Chondrocyte (in vitro differentiated cells): Measurements from ENCODE around the gene MEMO1. TPM values are rescaled to one million over a fixed set of nuclear protein-coding genes. Genes with fewer than 3 reads are reported as not detected.
"Not testable (repeated sequence)": the region's sequence is repeated elsewhere in the genome, so short reads cannot be mapped to it uniquely, and the experiment has no call there.

Source experiments
- DNase-seq: peaks from one replicate; pipeline ENCODE4 v3.0.0; 2021; ENCODE audit warnings: mixed read lengths, low spot score
- H3K27ac Mint-ChIP-seq: one replicate; pipeline ENCODE4 v1.8.0; 2021; ENCODE audit warnings: mild to moderate bottlenecking, moderate library complexity, mixed read lengths; ENCODE audit not compliant: unreplicated experiment
- H3K27me3 Mint-ChIP-seq: 2 replicates; pipeline ENCODE4 v1.8.0; 2021; ENCODE audit warnings: low read depth, mixed read lengths
- H3K36me3 Mint-ChIP-seq: 2 replicates; pipeline ENCODE4 v1.8.0; 2021; ENCODE audit warnings: low read depth, mixed read lengths
- H3K4me1 Mint-ChIP-seq: 2 replicates; pipeline ENCODE4 v1.8.0; 2021; ENCODE audit warnings: low read depth, mild to moderate bottlenecking, mixed read lengths
- H3K4me3 Mint-ChIP-seq: one replicate; pipeline ENCODE4 v1.8.0; 2021; ENCODE audit warnings: mild to moderate bottlenecking, moderate library complexity, mixed read lengths; ENCODE audit not compliant: unreplicated experiment
- H3K9me3 Mint-ChIP-seq: 2 replicates; pipeline ENCODE4 v1.8.0; 2021; ENCODE audit warnings: low read depth, mixed read lengths
- CTCF ChIP-seq: fragments of 200-600 bp; sonication (generic); IDR thresholded peaks from 2 replicates; pipeline ENCODE4 v1.5.0; 2021; ENCODE audit warnings: antibody characterized with exemption, mild to moderate bottlenecking, moderate library complexity
- total RNA-seq: library from RNA; stranded (reverse); gene quantifications from 3 replicates; pipeline ENCODE4 v1.2.1, GENCODE V29; 2021

Gene MEMO1
- total RNA-seq, 1 donor from 2014 or later = 41.9 TPM

DNA sequence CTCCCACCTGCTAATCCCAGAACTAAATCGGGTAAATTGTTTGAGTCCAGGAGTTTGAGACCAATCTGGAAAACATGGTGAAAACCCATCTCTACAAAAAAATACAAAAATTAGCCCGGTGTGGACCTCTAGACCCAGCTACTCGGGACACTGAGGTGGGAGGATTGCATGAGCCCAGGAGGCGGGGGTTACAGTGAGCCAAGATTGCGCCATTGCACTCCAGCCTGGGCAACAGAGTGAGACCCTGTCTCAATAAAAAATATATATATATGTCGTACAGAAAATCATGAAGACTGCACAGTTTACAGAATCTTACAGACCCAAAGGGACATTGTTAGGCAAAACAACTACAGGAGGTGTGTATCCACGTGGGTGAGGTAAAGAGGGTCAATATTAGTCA, 32.8 kb upstream of the MEMO1 start:
- no peaks in the 10 kb centered on the region for H3K27me3 Mint-ChIP-seq
- no peak for DNase-seq
- no peaks in the 10 kb centered on the region for H3K9me3 Mint-ChIP-seq
- H3K27ac Mint-ChIP-seq = no peak overlapping the region
- TF ChIP-seq CTCF = no peak
- H3K4me1 Mint-ChIP-seq = peaks cover 13% of the 10 kb centered on the region
- H3K36me3 Mint-ChIP-seq = no peaks in the 10 kb centered on the region
- no peak overlapping the region for H3K4me3 Mint-ChIP-seq

- Mint-ChIP-seq H3K36me3 (no peaks in the 10 kb centered on the region), H3K4me3 (peak within 1 kb of the TSS; percentile 98), H3K27me3 (no peaks in the 10 kb centered on the region), H3K4me1 (peaks cover 13% of the 10 kb centered on the region), H3K27ac (peak within 1 kb of the TSS; percentile 99), H3K9me3 (no peaks in the 10 kb centered on the region)
- peak; percentile 29 for TF ChIP-seq CTCF
- peak; percentile 98 for DNase-seq
Observed at GRCh38 chr2:32039447-32040219, 28.8 kb upstream of the MEMO1 start, which contains the start of gene DPY30. DPY30 (minus strand) TSS chr2:32039805; CDS start chr2:32039456, 349 bp downstream.

DNA sequence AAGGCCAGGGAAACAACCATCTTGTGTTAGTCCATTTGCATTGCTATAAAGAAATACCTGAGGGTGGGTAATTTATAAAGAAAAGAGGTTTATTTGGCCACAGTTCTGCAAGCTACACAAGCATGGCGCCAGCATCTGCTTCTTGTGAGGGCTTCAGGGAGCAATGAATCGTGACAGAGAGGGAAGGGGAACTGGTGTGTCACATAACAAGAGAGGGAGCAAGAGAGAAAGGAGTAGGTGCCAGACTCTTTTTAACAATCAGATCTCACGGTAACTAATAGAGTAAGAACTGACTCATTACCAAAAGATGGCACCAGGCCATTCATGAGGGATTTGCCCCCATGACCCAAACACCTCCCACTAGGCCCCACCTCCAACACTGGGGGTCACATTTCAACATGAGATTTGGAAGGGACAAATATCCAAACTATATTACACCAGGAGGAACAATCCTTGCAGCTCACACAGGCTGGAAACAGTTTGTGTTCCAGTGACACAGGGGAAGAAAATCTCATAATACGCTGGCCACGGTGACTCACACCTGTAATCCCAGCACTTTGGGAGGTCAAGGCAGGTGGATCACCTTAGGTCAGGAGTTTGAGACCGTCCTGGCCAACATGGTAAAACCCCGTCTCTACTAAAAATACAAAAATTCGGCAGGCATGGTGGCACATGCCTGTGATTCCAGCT, 23.5 kb upstream of the MEMO1 start:
- peaks cover 12% of the 10 kb centered on the region for H3K4me1 Mint-ChIP-seq
- H3K36me3 Mint-ChIP-seq = peaks cover 13% of the 10 kb centered on the region
- H3K27me3 Mint-ChIP-seq, H3K9me3 Mint-ChIP-seq, H3K4me3 Mint-ChIP-seq, DNase-seq: not testable (repeated sequence)
- H3K27ac Mint-ChIP-seq = peak overlapping the region; percentile 20

DNA sequence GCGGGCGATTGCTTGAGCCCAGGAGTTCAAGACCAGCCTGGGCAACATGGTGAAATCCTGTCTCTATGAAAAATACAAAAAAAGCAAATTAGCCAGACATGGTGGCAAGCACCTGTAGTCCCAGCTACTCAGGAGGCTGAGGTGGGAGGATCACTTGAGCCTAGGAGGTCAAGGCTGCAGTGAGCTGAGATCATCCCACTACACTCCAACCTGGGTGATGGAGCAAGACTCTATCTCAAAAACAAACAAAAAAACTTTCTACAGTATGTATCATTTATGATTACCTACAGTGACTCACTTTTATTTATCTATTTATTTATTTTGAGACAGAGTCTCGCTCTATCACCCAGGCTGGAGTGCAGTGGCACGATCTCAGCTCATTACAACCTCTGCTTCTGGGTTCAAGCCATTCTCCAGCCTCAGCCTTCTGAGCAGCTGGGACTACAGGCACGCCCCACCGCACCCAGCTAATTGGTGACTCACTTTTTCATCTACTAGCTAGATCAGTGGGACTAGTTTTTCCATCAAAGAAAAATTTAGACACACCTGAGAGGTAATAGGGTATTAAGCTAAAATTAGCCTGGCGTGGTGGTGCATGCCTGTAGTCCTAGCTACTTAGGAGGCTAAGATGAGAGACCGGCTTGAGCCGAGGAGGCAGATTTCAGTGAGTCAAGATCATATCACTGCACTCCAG, 8.1 kb upstream of the MEMO1 start:
- H3K4me3 Mint-ChIP-seq, H3K4me1 Mint-ChIP-seq, H3K27ac Mint-ChIP-seq, H3K9me3 Mint-ChIP-seq, H3K36me3 Mint-ChIP-seq, DNase-seq, H3K27me3 Mint-ChIP-seq: not testable (repeated sequence)

DNA sequence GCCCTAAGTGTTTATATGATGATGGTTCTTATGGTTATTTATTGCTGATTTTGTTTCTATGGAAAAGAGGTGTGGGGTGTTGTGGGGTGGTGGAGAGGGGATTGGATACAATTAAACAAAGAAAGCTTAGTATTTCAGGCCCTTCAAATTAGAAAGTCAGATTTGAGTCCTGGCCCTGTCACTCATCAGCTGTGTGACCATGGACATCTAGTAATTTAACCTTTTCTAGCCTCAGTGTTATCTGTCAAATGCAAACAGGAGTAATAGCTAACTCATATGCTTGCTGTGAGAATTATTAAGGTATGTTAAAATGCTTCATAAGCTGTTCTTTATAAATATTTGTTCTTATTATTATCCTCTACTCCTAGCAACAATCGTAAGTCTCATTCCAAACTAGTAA, 2.1 kb upstream of the MEMO1 start:
- no peak overlapping the region for H3K4me3 Mint-ChIP-seq
- peaks cover 21% of the 10 kb centered on the region for H3K4me1 Mint-ChIP-seq
- DNase-seq = no peak
- peak overlapping the region; percentile 47 for H3K27ac Mint-ChIP-seq
- no peaks in the 10 kb centered on the region for H3K27me3 Mint-ChIP-seq
- no peak for TF ChIP-seq CTCF
- H3K9me3 Mint-ChIP-seq = no peaks in the 10 kb centered on the region
- no peaks in the 10 kb centered on the region for H3K36me3 Mint-ChIP-seq

DNA sequence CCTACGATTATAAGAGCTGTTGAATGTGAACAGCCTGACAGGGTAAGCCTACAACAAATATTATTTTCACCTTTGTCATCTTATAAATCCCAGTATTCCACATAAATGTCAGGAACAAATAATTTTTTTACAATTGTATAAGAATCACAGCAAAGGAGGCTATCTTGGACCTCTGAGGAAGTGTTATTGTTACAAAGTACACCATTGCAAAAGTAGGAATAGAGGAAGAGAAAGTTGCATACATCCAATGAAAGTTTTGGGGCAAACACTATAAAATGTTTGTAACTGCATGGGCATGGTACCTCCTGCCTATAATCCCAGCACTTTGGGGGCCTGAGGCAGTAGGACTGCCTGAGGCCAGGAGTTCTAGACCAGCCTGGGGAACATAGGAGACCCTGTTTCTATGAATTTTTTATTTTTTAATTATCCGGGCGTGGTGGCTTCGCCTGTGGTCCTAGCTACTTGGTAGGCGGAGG, 715 bp upstream of the MEMO1 start:
- Mint-ChIP-seq H3K9me3 (no peaks in the 10 kb centered on the region), H3K36me3 (no peaks in the 10 kb centered on the region), H3K27me3 (no peaks in the 10 kb centered on the region), H3K4me1 (peaks cover 30% of the 10 kb centered on the region), H3K27ac (peak overlapping the region; percentile 93), H3K4me3 (peak overlapping the region; percentile 84)
- DNase-seq = no peak
- no peak for TF ChIP-seq CTCF
